GM12873 (cell line): Measurements from ENCODE around the gene EIF4A2.

Source experiments
- CTCF ChIP-seq: IDR thresholded peaks from 2 replicates; pipeline ENCODE4 v1.5.1; 2012; ENCODE audit warnings: low read depth, mild to moderate bottlenecking, moderate library complexity, low read length, control low read depth; ENCODE audit not compliant: insufficient read depth; ENCODE audit errors: missing control alignments

Gene EIF4A2

GRCh38 chr3:186785495-186786018 lies 2.2 kb downstream of the EIF4A2 start:
- no peak for TF ChIP-seq CTCF

GRCh38 chr3:186786922-186787321 lies 3.5 kb downstream of the EIF4A2 start:
- no peak for TF ChIP-seq CTCF

GRCh38 chr3:186787642-186788481 lies 4.5 kb downstream of the EIF4A2 start:
- no peak for TF ChIP-seq CTCF

GRCh38 chr3:186788482-186789370 lies 5.3 kb downstream of the EIF4A2 start:
- TF ChIP-seq CTCF, result no peak

GRCh38 chr3:186789554-186790260 lies 6.3 kb downstream of the EIF4A2 start:
- TF ChIP-seq CTCF, result no peak

GRCh38 chr3:186790261-186790981 lies 7.0 kb downstream of the EIF4A2 start:
- TF ChIP-seq CTCF, result no peak
